CD14-positive monocyte (primary cell): ENCODE measurements around the gene C9orf50. TPM values are rescaled to one million over a fixed set of nuclear protein-coding genes. Genes with fewer than 3 reads are reported as not detected.

ENCODE experiments used
- DNase-seq, 3 donors: peaks; one replicate each; pipeline ENCODE4 v3.0.0-alpha.2; 2011 to 2022
- H2AFZ ChIP-seq: 2 replicates; pipeline ENCODE4 v1.6.0; 2012; ENCODE audit warnings: mild to moderate bottlenecking, low read depth, low read length, inconsistent platforms; ENCODE audit not compliant: insufficient read depth, poor library complexity, severe bottlenecking
- H3K27ac ChIP-seq, 2 donors: 1 replicate in 1 of 2; 2 replicates in 1 of 2; pipeline ENCODE4 v1.5.1; 2012 to 2013; ENCODE audit warnings: low read length in 2 of 2, control low read depth in 1 of 2, inconsistent platforms in 1 of 2, low read depth in 1 of 2, mild to moderate bottlenecking in 1 of 2
- H3K27me3 ChIP-seq, 2 donors: one replicate each; pipeline versions ENCODE4 v1.6.0 to v1.6.1; 2011 to 2013; ENCODE audit warnings: low read length in 2 of 2; ENCODE audit not compliant: control insufficient read depth in 2 of 2, insufficient read depth in 2 of 2
- H3K36me3 ChIP-seq, 2 donors: replicated peaks in 1 of 2; 1 replicate in 1 of 2; 2 replicates in 1 of 2; pipeline versions ENCODE4 v1.5.1 to v1.6.1; 2012 to 2013; ENCODE audit warnings: low read length in 2 of 2, control low read depth in 1 of 2, inconsistent platforms in 1 of 2, mild to moderate bottlenecking in 1 of 2; ENCODE audit not compliant: insufficient read depth in 2 of 2, control insufficient read depth in 1 of 2
- H3K4me1 ChIP-seq, 2 donors: 1 replicate in 1 of 2; 2 replicates in 1 of 2; pipeline versions ENCODE4 v1.5.1 to v1.6.1; 2012 to 2013; ENCODE audit warnings: low read length in 2 of 2, control low read depth in 1 of 2, inconsistent platforms in 1 of 2, mild to moderate bottlenecking in 1 of 2, moderate library complexity in 1 of 2; ENCODE audit not compliant: insufficient read depth in 2 of 2, control insufficient read depth in 1 of 2
- H3K4me2 ChIP-seq: replicated peaks from 2 replicates; pipeline ENCODE3; 2012; ENCODE audit warnings: low read length, moderate library complexity, mild to moderate bottlenecking; ENCODE audit not compliant: poor library complexity, severe bottlenecking; ENCODE audit errors: extremely low read depth
- H3K4me3 ChIP-seq, 3 experiments: fragments of 200-600 bp in 1 of 3; sonication (generic) in 1 of 3; replicated peaks in 1 of 3; 1 replicate in 2 of 3; 2 replicates in 1 of 3; pipeline ENCODE4 v1.5.1; 2011 to 2013; ENCODE audit warnings: low read length in 3 of 3, mild to moderate bottlenecking in 3 of 3, control low read depth in 2 of 3, low read depth in 2 of 3, inconsistent platforms in 1 of 3, moderate library complexity in 1 of 3
- H3K79me2 ChIP-seq: 2 replicates; pipeline ENCODE4 v1.6.0; 2012; ENCODE audit warnings: mild to moderate bottlenecking, control low read depth, inconsistent platforms, low read length, moderate library complexity; ENCODE audit not compliant: insufficient read depth
- H3K9ac ChIP-seq: 2 replicates; pipeline ENCODE4 v1.6.0; 2017; ENCODE audit warnings: low read length, mild to moderate bottlenecking; ENCODE audit not compliant: insufficient read depth, poor library complexity, severe bottlenecking
- H3K9me3 ChIP-seq, 2 donors: replicated peaks in 1 of 2; 1 replicate in 1 of 2; 2 replicates in 1 of 2; pipeline versions ENCODE4 v1.5.1 to v1.6.1; 2012 to 2013; ENCODE audit warnings: low read length in 2 of 2, control low read depth in 1 of 2; ENCODE audit not compliant: control insufficient read depth in 1 of 2, insufficient read depth in 1 of 2
- H4K20me1 ChIP-seq: 2 replicates; pipeline ENCODE4 v1.6.0; 2012; ENCODE audit warnings: mild to moderate bottlenecking, low read length, control low read depth, moderate library complexity; ENCODE audit not compliant: insufficient read depth
- H3K27ac Mint-ChIP-seq, 7 donors: one replicate each; pipeline ENCODE4 v1.8.0; 2020; ENCODE audit warnings: mild to moderate bottlenecking in 7 of 7, mixed read lengths in 7 of 7, moderate library complexity in 6 of 7, inconsistent platforms in 2 of 7
- H3K27me3 Mint-ChIP-seq, 3 donors: one replicate each; pipeline ENCODE4 v1.8.0; 2021 to 2022; ENCODE audit warnings: low read depth in 3 of 3, mild to moderate bottlenecking in 3 of 3, mixed read lengths in 3 of 3, moderate library complexity in 3 of 3, inconsistent platforms in 1 of 3
- H3K36me3 Mint-ChIP-seq, 2 donors: one replicate each; pipeline ENCODE4 v1.8.0; 2020; ENCODE audit warnings: mixed read lengths in 2 of 2, inconsistent platforms in 1 of 2, mild to moderate bottlenecking in 1 of 2
- H3K4me1 Mint-ChIP-seq: one replicate; pipeline ENCODE4 v1.8.0; 2020; ENCODE audit warnings: mild to moderate bottlenecking, mixed read lengths
- H3K4me3 Mint-ChIP-seq, 2 donors: one replicate each; pipeline ENCODE4 v1.8.0; 2020; ENCODE audit warnings: mild to moderate bottlenecking in 2 of 2, mixed read lengths in 2 of 2, moderate library complexity in 1 of 2
- H3K9me3 Mint-ChIP-seq, 7 donors: one replicate each; pipeline ENCODE4 v1.8.0; 2020 to 2022; ENCODE audit warnings: mixed read lengths in 7 of 7, mild to moderate bottlenecking in 6 of 7, moderate library complexity in 6 of 7, inconsistent platforms in 2 of 7
- CTCF ChIP-seq: fragments of 200-600 bp; IDR thresholded peaks from one replicate; pipeline ENCODE4 v1.8.0; 2022; ENCODE audit warnings: antibody characterized with exemption, mild to moderate bottlenecking
- WGBS: methylation state at CpG from one replicate; pipeline ENCODE4 v1.1.5; 2013; ENCODE audit warnings: missing lambda C conversion rate; ENCODE audit not compliant: insufficient coverage; 5-methylcytosine and 5-hydroxymethylcytosine counted together
- intact Hi-C, 2 donors: fragments of 100-400 bp; cut with micrococcal nuclease; formaldehyde crosslinking; loops; one replicate each; pipeline versions ENCODE4 v1.15.0 to v1.15.1; 2023
- polyA plus RNA-seq, 3 donors: library from polyadenylated mRNA; depleted of rRNA in 1 of 3; unstranded in 2 of 3; stranded (reverse) in 1 of 3; fragments of 300-500 nt in 2 of 3; fragments of >200 nt in 1 of 3; fragmentation: Illumina TruSeq in 2 of 3; gene quantifications; 1 replicate in 2 of 3; 2 replicates in 1 of 3; pipeline ENCODE4 v1.2.3, GENCODE V29; 2012 to 2021

Gene C9orf50
- polyA plus RNA-seq, 3 donors, result not detected

DNA sequence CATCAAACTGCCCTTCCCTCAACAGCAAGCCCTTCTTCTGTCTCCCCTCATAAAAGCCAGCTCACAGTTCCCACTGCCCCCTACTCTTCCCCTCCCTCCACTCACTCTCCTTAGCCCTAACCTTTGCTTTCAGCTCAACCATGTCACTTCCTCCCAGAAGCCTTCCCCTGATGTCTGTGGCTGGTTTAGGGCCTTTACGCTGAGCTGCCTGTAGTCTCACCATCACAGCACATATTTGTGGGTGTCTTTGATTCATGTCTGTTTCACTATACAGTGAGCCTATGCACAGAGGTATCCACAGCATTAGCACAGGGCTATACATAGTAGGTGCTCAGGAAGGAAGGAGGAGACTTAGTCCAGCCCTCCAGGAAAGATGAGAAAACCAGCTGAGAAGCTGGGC, 34.7 kb downstream of the C9orf50 start:
- no peaks in the 10 kb centered on the region for H3K36me3 Mint-ChIP-seq
- peaks cover 3 to 5% (median 4%) of the 10 kb centered on the region in 3 donors for H3K27me3 Mint-ChIP-seq
- no peak overlapping the region for H3K4me3 Mint-ChIP-seq
- peaks cover 16 to 17% of the 10 kb centered on the region in 2 donors for H3K4me1 ChIP-seq
- no peaks in the 10 kb centered on the region for H3K9me3 ChIP-seq
- H3K4me3 ChIP-seq, result no peak overlapping the region
- H2AFZ ChIP-seq, result no peak overlapping the region
- no peaks in the 10 kb centered on the region for H3K79me2 ChIP-seq
- peaks cover 0 to 2% (median 0%) of the 10 kb centered on the region in 7 donors for H3K9me3 Mint-ChIP-seq
- peaks cover 17% of the 10 kb centered on the region for H3K4me1 Mint-ChIP-seq
- no peak for DNase-seq
- H3K4me2 ChIP-seq, result no peak overlapping the region
- no CpG with 5 or more reads among the region's 1 CpG for WGBS
- H3K27me3 ChIP-seq, result no peaks in the 10 kb centered on the region
- no peaks in the 10 kb centered on the region for H4K20me1 ChIP-seq
- intact Hi-C loops, result no loop called here
- no peaks in the 10 kb centered on the region for H3K36me3 ChIP-seq
- H3K27ac ChIP-seq, result no peak overlapping the region
- no peak overlapping the region for H3K9ac ChIP-seq
- TF ChIP-seq CTCF, result no peak
- H3K27ac Mint-ChIP-seq, result no peak overlapping the region

DNA sequence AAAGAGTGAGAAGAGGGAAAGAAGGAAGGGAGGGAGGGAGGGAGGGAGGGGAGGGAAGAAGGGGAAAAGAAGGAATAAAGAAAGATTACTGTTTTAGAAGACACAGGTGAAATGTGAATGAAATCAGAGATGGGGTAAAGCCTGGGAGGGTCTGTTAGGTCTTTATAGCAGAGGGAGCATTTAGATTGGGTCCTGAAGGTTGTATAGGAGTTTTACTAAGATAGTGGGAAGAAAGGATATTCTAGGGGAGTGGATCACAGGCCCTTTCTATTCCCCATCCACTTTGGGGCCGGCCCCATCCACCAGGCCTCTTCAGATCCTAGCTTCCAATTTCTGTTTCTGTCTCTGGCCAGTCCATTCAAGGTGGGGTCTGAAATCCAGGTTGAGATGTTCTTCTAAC, 35.5 kb downstream of the C9orf50 start:
- no peak for TF ChIP-seq CTCF
- no peaks in the 10 kb centered on the region for H3K36me3 Mint-ChIP-seq
- H3K9me3 ChIP-seq, result no peaks in the 10 kb centered on the region
- H3K4me1 Mint-ChIP-seq, result peaks cover 21% of the 10 kb centered on the region
- H3K27ac Mint-ChIP-seq, result peak overlapping the region in 1 of 7 donors; percentile 82
- H3K27me3 ChIP-seq, result no peaks in the 10 kb centered on the region
- peaks cover 0 to 2% (median 0%) of the 10 kb centered on the region in 7 donors for H3K9me3 Mint-ChIP-seq
- no peaks in the 10 kb centered on the region for H3K79me2 ChIP-seq
- no CpG with 5 or more reads among the region's 1 CpG for WGBS
- no peak overlapping the region for H3K9ac ChIP-seq
- peaks cover 17 to 19% of the 10 kb centered on the region in 2 donors for H3K4me1 ChIP-seq
- no peaks in the 10 kb centered on the region for H3K36me3 ChIP-seq
- intact Hi-C loops, result no loop called here
- H3K27ac ChIP-seq, result no peak overlapping the region
- no peak overlapping the region for H3K4me3 Mint-ChIP-seq
- H4K20me1 ChIP-seq, result no peaks in the 10 kb centered on the region
- H3K27me3 Mint-ChIP-seq, result peaks cover 3 to 4% (median 3%) of the 10 kb centered on the region in 3 donors
- H3K4me2 ChIP-seq, result no peak overlapping the region
- no peak overlapping the region for H3K4me3 ChIP-seq
- DNase-seq, result no peak
- H2AFZ ChIP-seq, result no peak overlapping the region
